ENCODE measurements around the gene TSPAN32. TPM values are rescaled to one million over a fixed set of nuclear protein-coding genes. Genes with fewer than 3 reads are reported as not detected.

Gene TSPAN32
- total RNA-seq, 1 donor from 2014 or later: 0.23 TPM

- TF ChIP-seq, protein P1, sequence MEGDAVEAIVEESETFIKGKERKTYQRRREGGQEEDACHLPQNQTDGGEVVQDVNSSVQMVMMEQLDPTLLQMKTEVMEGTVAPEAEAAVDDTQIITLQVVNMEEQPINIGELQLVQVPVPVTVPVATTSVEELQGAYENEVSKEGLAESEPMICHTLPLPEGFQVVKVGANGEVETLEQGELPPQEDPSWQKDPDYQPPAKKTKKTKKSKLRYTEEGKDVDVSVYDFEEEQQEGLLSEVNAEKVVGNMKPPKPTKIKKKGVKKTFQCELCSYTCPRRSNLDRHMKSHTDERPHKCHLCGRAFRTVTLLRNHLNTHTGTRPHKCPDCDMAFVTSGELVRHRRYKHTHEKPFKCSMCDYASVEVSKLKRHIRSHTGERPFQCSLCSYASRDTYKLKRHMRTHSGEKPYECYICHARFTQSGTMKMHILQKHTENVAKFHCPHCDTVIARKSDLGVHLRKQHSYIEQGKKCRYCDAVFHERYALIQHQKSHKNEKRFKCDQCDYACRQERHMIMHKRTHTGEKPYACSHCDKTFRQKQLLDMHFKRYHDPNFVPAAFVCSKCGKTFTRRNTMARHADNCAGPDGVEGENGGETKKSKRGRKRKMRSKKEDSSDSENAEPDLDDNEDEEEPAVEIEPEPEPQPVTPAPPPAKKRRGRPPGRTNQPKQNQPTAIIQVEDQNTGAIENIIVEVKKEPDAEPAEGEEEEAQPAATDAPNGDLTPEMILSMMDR (IDR thresholded peaks at IDR 0.05; ENCODE audit: unreplicated experiment): no peak
- H3K9me3 Mint-ChIP-seq (ENCODE audit: unreplicated experiment): no peaks in the 10 kb centered on the region
- H3K27ac Mint-ChIP-seq (ENCODE audit: unreplicated experiment): no peak overlapping the region
- DNase-seq (ENCODE audit: low spot score): no peak
- peaks cover 11% of the 10 kb centered on the region for H3K27me3 Mint-ChIP-seq (ENCODE audit: unreplicated experiment)
- no peaks in the 10 kb centered on the region for H3K36me3 Mint-ChIP-seq (ENCODE audit: low read depth, unreplicated experiment)
- no peak overlapping the region for H3K4me3 Mint-ChIP-seq (ENCODE audit: unreplicated experiment)
- H3K4me1 Mint-ChIP-seq (ENCODE audit: unreplicated experiment): peaks cover 3% of the 10 kb centered on the region
Observed at GRCh38 chr11:2264366-2265053, 37.3 kb upstream of the TSPAN32 start.

- TF ChIP-seq, protein P1 (IDR thresholded peaks at IDR 0.05; ENCODE audit: unreplicated experiment): no peak
- Mint-ChIP-seq H3K27me3 (ENCODE audit: unreplicated experiment) (peaks cover 11% of the 10 kb centered on the region), H3K4me3 (ENCODE audit: unreplicated experiment) (no peak overlapping the region), H3K4me1 (ENCODE audit: unreplicated experiment) (peaks cover 3% of the 10 kb centered on the region), H3K27ac (ENCODE audit: unreplicated experiment) (no peak overlapping the region), H3K9me3 (ENCODE audit: unreplicated experiment) (no peaks in the 10 kb centered on the region), H3K36me3 (ENCODE audit: low read depth, unreplicated experiment) (no peaks in the 10 kb centered on the region)
- no peak for DNase-seq (ENCODE audit: low spot score)
Observed at GRCh38 chr11:2265396-2265795, 36.4 kb upstream of the TSPAN32 start.

DNA sequence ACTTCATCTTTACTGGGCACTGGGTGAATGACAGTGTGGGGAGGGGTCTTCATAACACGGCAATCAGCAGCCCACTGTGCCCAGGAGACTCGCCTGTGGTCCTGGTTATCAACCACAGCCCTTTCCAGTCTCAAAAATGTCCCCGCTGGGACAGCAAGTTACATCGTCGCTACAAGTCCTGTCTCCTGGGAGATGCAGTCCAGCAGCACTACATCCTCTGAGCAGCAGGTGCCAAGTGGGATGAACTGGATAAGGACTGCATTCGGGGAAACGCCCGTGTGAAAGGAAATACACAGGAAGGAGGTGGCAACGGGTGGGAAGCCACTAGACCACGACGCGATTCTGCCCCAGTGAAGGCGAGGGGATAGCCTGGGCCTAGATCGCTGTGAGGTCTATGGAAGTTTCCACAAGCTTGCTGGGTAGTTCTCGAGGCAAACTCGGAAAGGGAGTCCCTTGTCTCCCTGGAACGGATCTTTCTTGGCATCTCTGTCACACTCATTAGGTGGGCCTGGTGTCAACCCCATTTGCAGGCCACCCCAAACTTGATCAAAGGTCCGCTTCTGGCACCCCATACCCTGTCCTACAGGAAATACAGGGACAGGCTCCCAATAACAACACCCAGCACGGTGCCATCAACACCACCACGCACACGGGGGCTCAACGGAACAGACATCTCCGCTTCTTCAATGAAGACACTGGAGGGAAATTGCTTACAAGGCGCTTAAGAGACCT is 35.8 kb upstream of the TSPAN32 start:
- H3K4me3 Mint-ChIP-seq (ENCODE audit: unreplicated experiment): no peak overlapping the region
- H3K9me3 Mint-ChIP-seq (ENCODE audit: unreplicated experiment): no peaks in the 10 kb centered on the region
- peaks cover 14% of the 10 kb centered on the region for H3K27me3 Mint-ChIP-seq (ENCODE audit: unreplicated experiment)
- no peak for DNase-seq (ENCODE audit: low spot score)
- H3K36me3 Mint-ChIP-seq (ENCODE audit: low read depth, unreplicated experiment): no peaks in the 10 kb centered on the region
- no peak overlapping the region for H3K27ac Mint-ChIP-seq (ENCODE audit: unreplicated experiment)
- TF ChIP-seq, protein P1 (IDR thresholded peaks at IDR 0.05; ENCODE audit: unreplicated experiment): no peak
- H3K4me1 Mint-ChIP-seq (ENCODE audit: unreplicated experiment): peaks cover 3% of the 10 kb centered on the region

DNA sequence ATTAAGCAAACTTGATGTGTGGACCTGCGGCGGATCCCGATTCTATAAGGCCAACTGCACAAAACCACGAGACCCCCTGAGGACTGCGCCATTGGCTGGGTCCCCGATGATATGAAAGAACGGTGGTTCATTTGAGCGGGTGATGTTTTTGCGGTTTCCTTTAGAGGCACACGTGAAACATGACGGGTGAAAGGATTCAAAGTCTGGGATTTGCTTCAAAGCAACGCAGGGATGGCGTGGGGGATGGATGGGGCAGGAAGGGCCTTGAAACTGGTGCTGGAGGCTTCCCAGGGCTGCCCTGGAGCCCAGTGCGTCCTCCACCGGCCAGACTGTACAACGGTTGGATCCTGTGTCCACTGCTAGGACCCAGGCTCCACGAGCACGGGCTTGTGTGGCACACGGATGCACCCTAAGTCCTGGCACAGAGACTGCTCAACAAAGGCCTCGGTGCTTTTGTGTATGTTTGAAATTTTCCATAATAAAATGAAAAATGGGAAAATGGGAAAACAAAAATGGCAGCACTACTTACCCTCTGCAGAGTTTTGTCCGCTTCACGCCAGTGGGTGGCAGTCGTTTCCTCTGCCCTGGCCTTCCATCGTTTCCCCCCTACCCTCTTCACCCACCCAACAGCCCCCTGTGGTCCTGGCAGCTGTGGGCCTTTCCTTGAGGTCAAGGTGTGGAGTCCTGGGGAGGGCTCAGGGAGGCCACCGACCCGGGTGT is 35.1 kb upstream of the TSPAN32 start:
- Mint-ChIP-seq H3K4me1 (ENCODE audit: unreplicated experiment) (peaks cover 3% of the 10 kb centered on the region), H3K4me3 (ENCODE audit: unreplicated experiment) (no peak overlapping the region), H3K27me3 (ENCODE audit: unreplicated experiment) (peaks cover 17% of the 10 kb centered on the region), H3K36me3 (ENCODE audit: low read depth, unreplicated experiment) (no peaks in the 10 kb centered on the region), H3K27ac (ENCODE audit: unreplicated experiment) (no peak overlapping the region), H3K9me3 (ENCODE audit: unreplicated experiment) (no peaks in the 10 kb centered on the region)
- TF ChIP-seq, protein P1 (IDR thresholded peaks at IDR 0.05; ENCODE audit: unreplicated experiment): no peak
- DNase-seq (ENCODE audit: low spot score): no peak

All from endothelial cell (in vitro differentiated cells).